SK-N-SH (cell line): ENCODE measurements around the gene GPR183. TPM values are rescaled to one million over a fixed set of nuclear protein-coding genes. Genes with fewer than 3 reads are reported as not detected.

Experiments
- CTCF ChIA-PET: fragments of 300-600, 350-600 bp; formaldehyde crosslinking; extraction: SDS; loops from one replicate; lab custom pipeline; 2021; lab: Yijun Ruan, JAX
- POLR2A ChIA-PET: fragments of 350-600 bp; sonication (Branson Sonifier 250); formaldehyde crosslinking; extraction: SDS; loops from one replicate; lab custom pipeline; 2020; ENCODE audit warnings: antibody characterized with exemption, inconsistent platforms; lab: Yijun Ruan, JAX
- DNase-seq: peaks from one replicate; pipeline ENCODE4 v3.0.0; 2012
- H2AFZ ChIP-seq: fragments of 200-600 bp; sonication (generic); 2 replicates; pipeline ENCODE4 v1.8.1; 2016; ENCODE audit warnings: antibody characterized with exemption, mild to moderate bottlenecking, low read depth
- H3F3A ChIP-seq: fragments of 200-600 bp; sonication (generic); replicated peaks from 2 replicates; pipeline ENCODE3; 2016; ENCODE audit warnings: antibody characterized with exemption, mild to moderate bottlenecking; ENCODE audit not compliant: insufficient read depth
- H3K27ac ChIP-seq, 2 experiments: fragments of 200-500 bp in 1 of 2; fragments of 200-600 bp in 1 of 2; sonication (Bioruptor generic) in 1 of 2; sonication (generic), shearing (Covaris generic) in 1 of 2; 2 replicates each; pipeline versions ENCODE4 v1.5.1 to v1.6.1; 2014 to 2016; ENCODE audit warnings: low read depth in 2 of 2, inconsistent platforms in 1 of 2, low read length in 1 of 2, mild to moderate bottlenecking in 1 of 2, mixed read lengths in 1 of 2
- H3K27me3 ChIP-seq: fragments of 200-600 bp; sonication (generic), shearing (Covaris generic); 2 replicates; pipeline ENCODE4 v1.6.1; 2016; ENCODE audit warnings: mixed run types; ENCODE audit not compliant: insufficient read depth
- H3K36me3 ChIP-seq, 2 experiments: fragments of 200-500 bp in 1 of 2; fragments of 200-600 bp in 1 of 2; sonication (Bioruptor generic) in 1 of 2; sonication (generic) in 1 of 2; replicated peaks in 1 of 2; 2 replicates each; pipeline versions ENCODE3 to v1.5.1; 2014 to 2016; ENCODE audit warnings: low read length in 1 of 2, mild to moderate bottlenecking in 1 of 2; ENCODE audit not compliant: insufficient read depth in 2 of 2, control insufficient read depth in 1 of 2
- H3K4me1 ChIP-seq, 2 experiments: fragments of 200-500 bp in 1 of 2; fragments of 200-600 bp in 1 of 2; sonication (Bioruptor generic) in 1 of 2; sonication (generic), shearing (Covaris generic) in 1 of 2; 2 replicates each; pipeline versions ENCODE4 v1.5.1 to v1.6.1; 2014 to 2016; ENCODE audit warnings: low read depth in 1 of 2, low read length in 1 of 2, mixed run types in 1 of 2; ENCODE audit not compliant: insufficient read depth in 2 of 2, control insufficient read depth in 1 of 2
- H3K4me2 ChIP-seq: fragments of 200-600 bp; sonication (generic), shearing (Covaris generic); 2 replicates; pipeline ENCODE4 v1.6.1; 2017; ENCODE audit warnings: mixed run types
- H3K4me3 ChIP-seq, 2 experiments: fragments of 200-500 bp in 1 of 2; fragments of 200-600 bp in 1 of 2; sonication (Bioruptor generic) in 1 of 2; sonication (generic), shearing (Covaris generic) in 1 of 2; 2 replicates each; pipeline versions ENCODE4 v1.5.1 to v1.8.1; 2014 to 2016; ENCODE audit warnings: low read depth in 2 of 2, inconsistent platforms in 1 of 2, low read length in 1 of 2, mild to moderate bottlenecking in 1 of 2, mixed read lengths in 1 of 2, moderate library complexity in 1 of 2
- H3K79me2 ChIP-seq: fragments of 200-600 bp; sonication (generic); 2 replicates; pipeline ENCODE4 v1.8.1; 2017; ENCODE audit warnings: mild to moderate bottlenecking; ENCODE audit not compliant: insufficient read depth
- H3K9ac ChIP-seq: fragments of 200-600 bp; sonication (generic); 2 replicates; pipeline ENCODE4 v1.6.1; 2017; ENCODE audit warnings: mixed run types
- H3K9me2 ChIP-seq: fragments of 200-600 bp; sonication (generic); 2 replicates; pipeline ENCODE4 v1.6.1; 2017; ENCODE audit warnings: mixed run types
- H3K9me3 ChIP-seq: fragments of 200-600 bp; sonication (generic); 2 replicates; pipeline ENCODE4 v1.6.1; 2017; ENCODE audit warnings: mixed run types, mild to moderate bottlenecking, moderate library complexity
- H4K20me1 ChIP-seq: fragments of 200-600 bp; sonication (generic); 2 replicates; pipeline ENCODE4 v1.6.1; 2017; ENCODE audit warnings: mild to moderate bottlenecking, mixed run types; ENCODE audit not compliant: insufficient read depth
- ELF1 ChIP-seq: IDR thresholded peaks from 2 replicates; pipeline ENCODE4 v1.4.0; 2012
- EZH2phosphoT487 ChIP-seq: fragments of 200-600 bp; sonication (generic); IDR thresholded peaks from 2 replicates; pipeline ENCODE4 v1.6.1; 2017; ENCODE audit warnings: low read depth, mixed run types, mild to moderate bottlenecking, antibody characterized with exemption, moderate library complexity, borderline replicate concordance
- FOXJ3 ChIP-seq: sonication (generic); formaldehyde crosslinking; IDR thresholded peaks from 2 replicates; pipeline ENCODE4 v1.5.1; 2020; ENCODE audit warnings: mild to moderate bottlenecking, missing genetic modification reagents
- GABPA ChIP-seq: IDR thresholded peaks from 2 replicates; pipeline ENCODE4 v1.4.0; 2012; ENCODE audit warnings: low read depth, mild to moderate bottlenecking
- JUND ChIP-seq: IDR thresholded peaks from 2 replicates; pipeline ENCODE4 v1.4.0; 2012
- MAX ChIP-seq: IDR thresholded peaks from 2 replicates; pipeline ENCODE4 v1.4.0; 2012; ENCODE audit warnings: low read depth
- MEF2A ChIP-seq: IDR thresholded peaks from 2 replicates; pipeline ENCODE4 v1.4.0; 2012; ENCODE audit warnings: low read depth, borderline replicate concordance
- MXI1 ChIP-seq: IDR thresholded peaks from 2 replicates; pipeline ENCODE4 v1.6.1; 2012; ENCODE audit warnings: mild to moderate bottlenecking, low read depth, low read length, improper control_type of control experiment
- PBX3 ChIP-seq: IDR thresholded peaks from 2 replicates; pipeline ENCODE4; 2012
- RAD21 ChIP-seq: IDR thresholded peaks from 2 replicates; pipeline ENCODE4 v1.6.1; 2012; ENCODE audit warnings: mild to moderate bottlenecking, low read length
- RFX5 ChIP-seq: IDR thresholded peaks from 2 replicates; pipeline ENCODE4 v1.6.1; 2012; ENCODE audit warnings: mild to moderate bottlenecking, improper control_type of control experiment, low read length
- RXRA ChIP-seq: IDR thresholded peaks from 2 replicates; pipeline ENCODE4 v1.4.0; 2012; ENCODE audit warnings: low read depth, mild to moderate bottlenecking, borderline replicate concordance
- SMC3 ChIP-seq: IDR thresholded peaks from 2 replicates; pipeline ENCODE4 v1.6.1; 2012; ENCODE audit warnings: low read depth, low read length, improper control_type of control experiment
- TEAD4 ChIP-seq: IDR thresholded peaks from 2 replicates; pipeline ENCODE4 v1.4.0; 2012; ENCODE audit warnings: mild to moderate bottlenecking, borderline replicate concordance; ENCODE audit not compliant: insufficient read depth
- YY1 ChIP-seq: IDR thresholded peaks from 2 replicates; pipeline ENCODE4 v1.4.0; 2012; ENCODE audit warnings: low read depth, mild to moderate bottlenecking
- WGBS: methylation state at CpG from one replicate; pipeline ENCODE4 v1.1.6; 2017; ENCODE audit warnings: low lambda C conversion rate; 5-methylcytosine and 5-hydroxymethylcytosine counted together
- polyA plus RNA-seq, 3 experiments: library from polyadenylated mRNA; depleted of rRNA; stranded (reverse); fragments of >200 nt; gene quantifications; 2 replicates each; pipeline ENCODE4 v1.2.3, GENCODE V29; 2012
- TF ChIP-seq, protein P1 (sequence below): IDR thresholded peaks from 2 replicates; pipeline ENCODE4 v1.4.0; 2012; ENCODE audit warnings: low read depth, borderline replicate concordance
- TF ChIP-seq, protein P2 (sequence below): fragments of 200-600 bp; sonication (generic); IDR thresholded peaks from 2 replicates; pipeline ENCODE4 v1.6.1; 2017; ENCODE audit warnings: antibody characterized with exemption, mild to moderate bottlenecking, moderate library complexity

The GPR183 gene
- polyA plus RNA-seq, 1 of the 3 experiments (the other 2 are of a cell fraction) = 0.07 TPM

GRCh38 chr13:99330942-99331341, 23.7 kb upstream of the GPR183 start:
- ChIA-PET CTCF (interaction anchor here (1.5 kb wide), 1 partner anchor 154 kb away, joined by 4 read pairs; no protein-coding TSS in a partner anchor), POLR2A (no interaction called here)
- H3K36me3 ChIP-seq = peaks cover 7 to 8% of the 10 kb centered on the region in 2 experiments
- H3K4me3 ChIP-seq = no peak overlapping the region
- WGBS = 66% methylated on average over 6 of the region's 6 CpGs
- TF ChIP-seq FOXJ3 (CRISPR knock-in tag) = no peak
- TF ChIP-seq RAD21 = no peak
- no peak for TF ChIP-seq GABPA
- no peak for TF ChIP-seq RFX5
- no peak for TF ChIP-seq ELF1
- TF ChIP-seq, protein P1, sequence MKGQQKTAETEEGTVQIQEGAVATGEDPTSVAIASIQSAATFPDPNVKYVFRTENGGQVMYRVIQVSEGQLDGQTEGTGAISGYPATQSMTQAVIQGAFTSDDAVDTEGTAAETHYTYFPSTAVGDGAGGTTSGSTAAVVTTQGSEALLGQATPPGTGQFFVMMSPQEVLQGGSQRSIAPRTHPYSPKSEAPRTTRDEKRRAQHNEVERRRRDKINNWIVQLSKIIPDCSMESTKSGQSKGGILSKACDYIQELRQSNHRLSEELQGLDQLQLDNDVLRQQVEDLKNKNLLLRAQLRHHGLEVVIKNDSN = no peak
- TF ChIP-seq MEF2A = no peak
- TF ChIP-seq, protein P2, sequence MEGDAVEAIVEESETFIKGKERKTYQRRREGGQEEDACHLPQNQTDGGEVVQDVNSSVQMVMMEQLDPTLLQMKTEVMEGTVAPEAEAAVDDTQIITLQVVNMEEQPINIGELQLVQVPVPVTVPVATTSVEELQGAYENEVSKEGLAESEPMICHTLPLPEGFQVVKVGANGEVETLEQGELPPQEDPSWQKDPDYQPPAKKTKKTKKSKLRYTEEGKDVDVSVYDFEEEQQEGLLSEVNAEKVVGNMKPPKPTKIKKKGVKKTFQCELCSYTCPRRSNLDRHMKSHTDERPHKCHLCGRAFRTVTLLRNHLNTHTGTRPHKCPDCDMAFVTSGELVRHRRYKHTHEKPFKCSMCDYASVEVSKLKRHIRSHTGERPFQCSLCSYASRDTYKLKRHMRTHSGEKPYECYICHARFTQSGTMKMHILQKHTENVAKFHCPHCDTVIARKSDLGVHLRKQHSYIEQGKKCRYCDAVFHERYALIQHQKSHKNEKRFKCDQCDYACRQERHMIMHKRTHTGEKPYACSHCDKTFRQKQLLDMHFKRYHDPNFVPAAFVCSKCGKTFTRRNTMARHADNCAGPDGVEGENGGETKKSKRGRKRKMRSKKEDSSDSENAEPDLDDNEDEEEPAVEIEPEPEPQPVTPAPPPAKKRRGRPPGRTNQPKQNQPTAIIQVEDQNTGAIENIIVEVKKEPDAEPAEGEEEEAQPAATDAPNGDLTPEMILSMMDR = no peak
- no peak for TF ChIP-seq TEAD4
- no peak for TF ChIP-seq SMC3
- no peak for TF ChIP-seq JUND
- no peak for TF ChIP-seq PBX3
- TF ChIP-seq MXI1 = no peak
- TF ChIP-seq RXRA = no peak
- no peak for TF ChIP-seq YY1
- no peak for TF ChIP-seq MAX
- no peak for TF ChIP-seq EZH2phosphoT487
- no peak for DNase-seq
- H3K9ac ChIP-seq = no peak overlapping the region
- H3K4me1 ChIP-seq = peaks cover 0 to 10% of the 10 kb centered on the region in 2 experiments; a peak in 2 of 4 replicates
- H4K20me1 ChIP-seq = no peaks in the 10 kb centered on the region
- no peaks in the 10 kb centered on the region for H3K27me3 ChIP-seq
- H3K9me3 ChIP-seq = no peaks in the 10 kb centered on the region
- no peaks in the 10 kb centered on the region for H3K9me2 ChIP-seq
- no peak overlapping the region for H3K27ac ChIP-seq
- no peak overlapping the region for H2AFZ ChIP-seq
- H3K79me2 ChIP-seq = no peaks in the 10 kb centered on the region
- H3F3A ChIP-seq = no peaks in the 10 kb centered on the region
- H3K4me2 ChIP-seq = no peak overlapping the region
